HUDEP-2 (cell line): ENCODE measurements around the gene SDK1.
"Not testable (repeated sequence)": the region's sequence is repeated elsewhere in the genome, so short reads cannot be mapped to it uniquely, and the experiment has no call there.

ENCODE experiments used
- DNase-seq, 76 experiments: peaks; one replicate each; lab custom pipeline; 2025; ENCODE audit not compliant: unreplicated experiment in 76 of 76; lab: John Stamatoyannopoulos, UW

The SDK1 gene

DNA sequence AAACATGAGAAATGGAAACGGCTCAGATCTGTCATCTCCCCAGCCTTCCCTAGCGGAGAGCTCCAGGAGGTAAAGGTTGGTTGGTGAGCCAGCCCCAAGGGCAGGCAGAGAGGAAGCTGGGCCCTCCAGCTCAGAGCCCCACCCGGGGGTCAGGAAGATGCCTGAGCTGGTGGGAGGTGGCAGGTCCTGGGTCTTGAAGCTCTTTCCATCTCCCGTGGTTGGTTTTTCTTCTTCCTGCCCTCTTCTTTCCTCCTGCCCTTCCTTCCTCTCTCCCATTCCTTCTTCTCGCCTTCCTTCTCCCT lies 996.8 kb downstream of the SDK1 start:
- no peak for DNase-seq

DNA sequence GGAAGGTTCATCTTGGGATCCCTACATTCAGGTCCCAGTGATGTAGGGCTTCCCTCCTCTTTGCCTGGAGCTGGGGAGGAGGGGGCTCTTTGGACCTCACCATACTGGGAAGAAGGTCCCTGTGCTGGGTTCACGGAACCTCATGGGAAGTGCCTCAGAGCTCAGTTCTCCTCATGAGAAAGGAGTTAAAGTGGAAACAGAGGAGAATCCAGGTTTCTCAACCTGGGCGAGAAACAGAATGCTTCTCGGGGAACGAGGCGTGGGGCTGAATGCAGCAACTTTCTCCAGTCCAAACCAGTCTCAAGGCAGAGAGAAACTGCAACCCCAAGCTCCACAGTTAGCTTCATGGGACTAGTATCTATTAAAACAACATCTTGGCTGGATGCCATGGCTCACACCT lies 998.4 kb downstream of the SDK1 start:
- no peak for DNase-seq

- no peak for DNase-seq
Observed at GRCh38 chr7:4302203-4302905, 1001.3 kb downstream of the SDK1 start.

DNA sequence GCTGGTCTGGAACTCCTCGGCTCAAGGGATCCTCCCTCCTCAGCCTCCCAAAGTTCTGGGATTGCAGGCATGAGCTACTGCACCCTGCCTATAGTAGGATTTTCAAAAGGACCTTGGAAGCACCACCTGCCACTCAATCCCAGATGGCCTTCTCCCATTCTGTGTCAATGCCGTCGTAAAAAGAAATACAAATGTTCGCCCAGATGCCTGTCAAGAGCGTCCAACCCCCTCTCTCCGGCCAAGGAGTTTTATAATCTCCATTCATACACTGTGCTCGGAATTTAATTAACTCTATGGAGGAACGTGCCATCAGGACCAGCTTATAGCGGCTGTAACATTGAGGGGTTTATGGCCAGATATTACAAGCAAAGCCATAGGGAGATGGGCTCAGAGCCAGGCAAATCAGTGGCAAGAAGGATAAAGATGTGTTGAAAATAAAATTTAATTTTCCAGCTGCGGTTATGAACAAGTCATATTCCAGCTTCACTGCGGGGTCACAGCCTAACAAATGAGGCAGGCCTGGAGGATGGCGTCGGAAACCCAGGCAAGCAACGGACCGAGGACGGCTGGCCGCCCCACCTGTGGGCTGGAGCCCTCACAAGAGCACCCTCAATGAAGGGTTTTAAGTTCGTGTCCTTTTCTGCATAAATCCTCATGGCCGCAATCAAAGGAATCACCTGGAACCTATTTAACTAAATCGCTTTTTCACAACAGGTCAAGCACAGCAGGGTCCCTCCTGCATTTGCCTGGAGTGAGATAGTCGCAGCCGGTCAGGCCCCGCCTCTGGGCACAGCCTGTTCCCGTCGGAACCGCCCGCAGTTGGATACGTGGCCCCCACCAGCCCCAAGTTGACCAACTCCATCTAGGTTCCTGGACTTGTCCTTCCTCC lies 1006.5 kb downstream of the SDK1 start:
- no peak for DNase-seq

GRCh38 chr7:4308205-4308590 lies 1007.1 kb downstream of the SDK1 start:
- DNase-seq: no peak

- not testable (repeated sequence) for DNase-seq
Observed at GRCh38 chr7:4313911-4314310, 1012.9 kb downstream of the SDK1 start.

DNA sequence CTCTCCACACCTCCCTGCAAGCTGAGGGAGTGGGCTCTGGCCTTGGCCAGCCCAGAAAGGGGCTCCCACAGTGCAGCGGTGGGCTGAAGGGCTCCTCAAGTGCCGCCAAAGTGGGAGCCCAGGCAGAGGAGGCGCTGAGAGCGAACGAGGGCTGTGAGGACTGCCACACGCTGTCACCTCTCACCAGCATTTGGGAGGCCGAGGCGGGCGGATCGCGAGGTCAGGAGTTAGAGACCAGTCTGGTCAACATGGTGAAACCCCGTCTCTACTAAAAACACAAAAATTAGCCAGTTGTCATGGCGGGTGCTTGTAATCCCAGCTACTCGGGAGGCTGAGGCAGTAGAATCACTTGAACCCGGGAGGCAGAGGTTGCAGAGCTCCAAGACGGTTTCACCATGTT lies 1013.3 kb downstream of the SDK1 start:
- not testable (repeated sequence) for DNase-seq
